HG03439 (cell line): ENCODE results near the gene LYZL6.

Experiments
- ATAC-seq: cut with Tn5 transposase; IDR thresholded peaks from one replicate; pipeline ENCODE4 v1.9.1; 2021; ENCODE audit warnings: mild to moderate bottlenecking, moderate library complexity; ENCODE audit not compliant: unreplicated experiment

The LYZL6 gene

GRCh38 chr17:35889241-35889640 lies 54.3 kb downstream of the LYZL6 start:
- no peak for ATAC-seq
